B cell (primary cell): ENCODE data around the gene CCL8. TPM values are rescaled to one million over a fixed set of nuclear protein-coding genes. Genes with fewer than 3 reads are reported as not detected.

Experiments used
- ATAC-seq: fragments of 200-7000 bp; cut with Tn5 transposase; one replicate; pipeline ENCODE4 v1.10.0; 2021; ENCODE audit warnings: low read depth, mild to moderate bottlenecking, moderate number of reproducible peaks, moderate library complexity
- CTCF ChIA-PET: fragments of 350-600 bp; sonication (Branson Sonifier 250); formaldehyde crosslinking; loops from one replicate; lab custom pipeline; 2021; ENCODE audit warnings: antibody characterized with exemption, inconsistent platforms; lab: Charles Lee
- POLR2A ChIA-PET: fragments of 350-600 bp; sonication (Branson Sonifier 250); formaldehyde crosslinking; loops from one replicate; lab custom pipeline; 2021; ENCODE audit warnings: antibody characterized with exemption; lab: Charles Lee
- DNase-seq: peaks from one replicate; pipeline ENCODE4 v3.0.0; 2013
- H2AFZ ChIP-seq: 2 replicates; pipeline ENCODE4 v1.6.1; 2012; ENCODE audit warnings: mild to moderate bottlenecking, low read depth, low read length; ENCODE audit not compliant: insufficient read depth, poor library complexity, severe bottlenecking
- H3K27ac ChIP-seq, 2 donors: 1 replicate in 1 of 2; 2 replicates in 1 of 2; pipeline ENCODE4 v1.5.1; 2012 to 2013; ENCODE audit warnings: low read length in 2 of 2, mild to moderate bottlenecking in 2 of 2, moderate library complexity in 1 of 2
- H3K27me3 ChIP-seq, 4 experiments: fragments of 200-600 bp in 1 of 4; sonication (generic) in 1 of 4; replicated peaks in 1 of 4; 1 replicate in 2 of 4; 2 replicates in 2 of 4; pipeline versions ENCODE4 v1.6.1 to v1.7.0; 2013 to 2016; ENCODE audit warnings: low read length in 3 of 4, mild to moderate bottlenecking in 2 of 4, mixed read lengths in 1 of 4, moderate library complexity in 1 of 4; ENCODE audit not compliant: insufficient read depth in 4 of 4, control insufficient read depth in 3 of 4; ENCODE audit errors: control extremely low read depth in 1 of 4
- H3K36me3 ChIP-seq, 2 experiments: replicated peaks in 1 of 2; 1 replicate in 1 of 2; 2 replicates in 1 of 2; pipeline versions ENCODE4 v1.6.1 to v1.7.1; 2013; ENCODE audit warnings: low read length in 1 of 2; ENCODE audit not compliant: insufficient read depth in 2 of 2, control insufficient read depth in 1 of 2; ENCODE audit errors: control extremely low read depth in 1 of 2, extremely low read depth in 1 of 2
- H3K4me1 ChIP-seq, 2 donors: fragments of 200-600 bp in 1 of 2; sonication (generic) in 1 of 2; 1 replicate in 1 of 2; 2 replicates in 1 of 2; pipeline versions ENCODE4 v1.5.1 to v1.6.1; 2013 to 2017; ENCODE audit warnings: low read length in 2 of 2; ENCODE audit not compliant: control insufficient read depth in 2 of 2, insufficient read depth in 2 of 2
- H3K4me2 ChIP-seq: replicated peaks from 2 replicates; pipeline ENCODE3; 2012; ENCODE audit warnings: mild to moderate bottlenecking, low read depth, low read length; ENCODE audit not compliant: poor library complexity, severe bottlenecking
- H3K4me3 ChIP-seq, 5 experiments: fragments of 200-600 bp in 1 of 5; sonication (generic) in 1 of 5; 1 replicate in 3 of 5; 2 replicates in 2 of 5; pipeline versions ENCODE4 v1.5.1 to v1.7.0; 2011 to 2016; ENCODE audit warnings: low read length in 4 of 5, mild to moderate bottlenecking in 4 of 5, low read depth in 2 of 5, control low read depth in 1 of 5, moderate library complexity in 1 of 5; ENCODE audit not compliant: insufficient read depth in 1 of 5; ENCODE audit errors: control extremely low read depth in 1 of 5, extremely low read depth in 1 of 5
- H3K79me2 ChIP-seq: fragments of 200-600 bp; sonication (generic); one replicate; pipeline ENCODE4 v1.6.0; 2016; ENCODE audit warnings: low read length; ENCODE audit not compliant: control insufficient read depth, insufficient read depth
- H3K9ac ChIP-seq: fragments of 200-600 bp; sonication (generic); 2 replicates; pipeline ENCODE4 v1.6.1; 2017; ENCODE audit warnings: mild to moderate bottlenecking, low read length, moderate library complexity
- H3K9me3 ChIP-seq, 3 donors: one replicate each; pipeline versions ENCODE4 v1.6.1 to v1.7.1; 2013; ENCODE audit warnings: low read length in 2 of 3; ENCODE audit not compliant: control insufficient read depth in 2 of 3, insufficient read depth in 1 of 3; ENCODE audit errors: control extremely low read depth in 1 of 3
- H4K20me1 ChIP-seq: 2 replicates; pipeline ENCODE4 v1.6.0; 2012; ENCODE audit warnings: mild to moderate bottlenecking, low read length; ENCODE audit not compliant: insufficient read depth, control insufficient read depth, poor library complexity, severe bottlenecking
- H3K27ac Mint-ChIP-seq: one replicate; pipeline ENCODE4 v1.8.0; 2021; ENCODE audit warnings: mixed read lengths
- H3K27me3 Mint-ChIP-seq: one replicate; pipeline ENCODE4 v1.8.0; 2021; ENCODE audit warnings: mixed read lengths
- H3K4me1 Mint-ChIP-seq: one replicate; pipeline ENCODE4 v1.8.0; 2021; ENCODE audit warnings: mixed read lengths
- H3K4me3 Mint-ChIP-seq: one replicate; pipeline ENCODE4 v1.8.0; 2021; ENCODE audit warnings: mixed read lengths
- H3K9me3 Mint-ChIP-seq: one replicate; pipeline ENCODE4 v1.8.0; 2022; ENCODE audit warnings: mixed read lengths; ENCODE audit not compliant: insufficient read depth
- CTCF ChIP-seq: fragments of 200-600 bp; IDR thresholded peaks from one replicate; pipeline ENCODE4 v1.8.0; 2022; ENCODE audit warnings: antibody characterized with exemption, mild to moderate bottlenecking
- EZH2 ChIP-seq: IDR thresholded peaks from 2 replicates; pipeline ENCODE4 v1.6.1; 2012; ENCODE audit warnings: borderline replicate concordance, low read depth, mild to moderate bottlenecking, moderate library complexity, low read length; ENCODE audit not compliant: insufficient read depth, poor library complexity, severe bottlenecking
- WGBS: methylation state at CpG from one replicate; pipeline ENCODE4 v1.1.5; 2013; ENCODE audit warnings: missing lambda C conversion rate; ENCODE audit not compliant: insufficient coverage; 5-methylcytosine and 5-hydroxymethylcytosine counted together
- intact Hi-C: fragments of 100-400 bp; cut with micrococcal nuclease; formaldehyde crosslinking; loops from one replicate; pipeline ENCODE4 v1.10.0; 2022
- polyA plus RNA-seq: library from polyadenylated mRNA; depleted of rRNA; stranded (reverse); fragments of >200 nt; gene quantifications from 2 replicates; pipeline ENCODE4 v1.2.3, GENCODE V29; 2012
- total RNA-seq, 2 donors: library from RNA; stranded (reverse); fragments of 120-200 nt in 1 of 2; gene quantifications; 1 replicate in 1 of 2; 2 replicates in 1 of 2; pipeline versions ENCODE4 v1.2.3 to v1.2.4, GENCODE V29; 2013 to 2022

The CCL8 gene
- total and polyA plus RNA-seq, 2 donors (not counting 1 experiment from before 2014, with no cell fraction given): not detected

DNA sequence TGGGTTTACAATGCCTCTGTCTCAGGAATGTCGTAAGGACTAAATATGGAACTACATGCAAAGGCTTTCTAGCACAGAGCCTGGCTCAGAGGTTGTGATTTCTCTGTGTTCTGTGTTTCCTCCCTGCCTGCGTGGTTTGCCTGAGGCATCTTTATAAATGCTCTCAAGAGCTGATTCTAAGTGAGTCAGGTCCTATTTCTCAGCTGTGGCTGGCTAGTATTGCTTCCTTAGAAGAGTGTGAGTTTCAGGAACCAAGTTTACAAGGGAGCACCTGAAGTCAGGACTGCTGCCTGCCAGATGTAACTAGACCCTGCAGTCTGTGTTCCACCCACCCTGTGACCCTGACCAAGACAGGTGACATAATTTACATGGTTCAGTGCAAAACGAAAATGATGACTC lies 51.8 kb downstream of the CCL8 start:
- H3K4me2 ChIP-seq: no peak overlapping the region
- H3K9me3 ChIP-seq: no peaks in the 10 kb centered on the region
- no peaks in the 10 kb centered on the region for H3K79me2 ChIP-seq
- ChIA-PET POLR2A (no interaction called here), CTCF (interaction anchor here (3.9 kb wide), 1 partner anchor 9 kb away, joined by 27 read pairs; no protein-coding TSS in a partner anchor)
- no peak overlapping the region for H3K4me3 ChIP-seq
- Mint-ChIP-seq H3K9me3 (no peaks in the 10 kb centered on the region), H3K4me3 (no peak overlapping the region), H3K4me1 (peaks cover 10% of the 10 kb centered on the region), H3K27me3 (peaks cover 11% of the 10 kb centered on the region), H3K27ac (no peak overlapping the region)
- H3K27me3 ChIP-seq: no peaks in the 10 kb centered on the region
- TF ChIP-seq EZH2: no peak
- no peak for TF ChIP-seq CTCF
- H3K36me3 ChIP-seq: no peaks in the 10 kb centered on the region
- ATAC-seq (no peak), DNase-seq (no peak)
- H3K27ac ChIP-seq: no peak overlapping the region
- 11% methylated on average over 3 of the region's 3 CpGs for WGBS
- intact Hi-C loops: no loop called here
- H2AFZ ChIP-seq: no peak overlapping the region
- H4K20me1 ChIP-seq: no peaks in the 10 kb centered on the region
- peaks cover 0 to 7% of the 10 kb centered on the region in 2 donors for H3K4me1 ChIP-seq
- H3K9ac ChIP-seq: no peak overlapping the region

Other genes with a start within 250 kb of the CCL8 start
- gene CCL2, start 64.2 kb upstream of the CCL8 start, total RNA-seq: 4.4 and 6.8 TPM in 2 replicates
- gene CCL2, start 64.2 kb upstream of the CCL8 start, polyA plus RNA-seq: 0.23 TPM in 1 of 2 replicates, not detected in the other
- gene CCL7, start 49.2 kb upstream of the CCL8 start, total RNA-seq: not detected in 2 replicates
- not detected in 2 replicates for gene CCL7, start 49.2 kb upstream of the CCL8 start, polyA plus RNA-seq
- gene CCL11, start 33.7 kb upstream of the CCL8 start, total RNA-seq: not detected in 2 replicates
- gene CCL11, start 33.7 kb upstream of the CCL8 start, polyA plus RNA-seq: not detected in 2 replicates
- gene CCL13, start 37.0 kb downstream of the CCL8 start, total RNA-seq: not detected in 2 replicates
- not detected in 2 replicates for gene CCL13, start 37.0 kb downstream of the CCL8 start, polyA plus RNA-seq
- gene CCL1, start 43.8 kb downstream of the CCL8 start, total RNA-seq: not detected in 2 replicates
- not detected in 2 replicates for gene CCL1, start 43.8 kb downstream of the CCL8 start, polyA plus RNA-seq